ENCODE measurements around the gene ARNT2.

ARNT2 gene

GRCh38 chr15:80465626-80466005, 61.4 kb downstream of the ARNT2 start:
- ATAC-seq = no peak

GRCh38 chr15:80466543-80466942, 62.4 kb downstream of the ARNT2 start:
- TF ChIP-seq CREB5 (CRISPR knock-in tag; IDR thresholded peaks at IDR 0.05; ENCODE audit: low read depth) (no peak), SNAI2 (CRISPR knock-in tag; IDR thresholded peaks at IDR 0.05) (no peak), OSR1 (CRISPR knock-in tag; IDR thresholded peaks at IDR 0.05) (no peak), GLIS3 (CRISPR knock-in tag; IDR thresholded peaks at IDR 0.05) (no peak), TCF4 (CRISPR knock-in tag; IDR thresholded peaks at IDR 0.05; ENCODE audit: borderline replicate concordance) (no peak), TOX (CRISPR knock-in tag; IDR thresholded peaks at IDR 0.05; ENCODE audit: borderline replicate concordance) (no peak), PPARA (CRISPR knock-in tag; IDR thresholded peaks at IDR 0.05; ENCODE audit: borderline replicate concordance) (no peak), CSDC2 (CRISPR knock-in tag; IDR thresholded peaks at IDR 0.05) (no peak), ZFP3 (CRISPR knock-in tag; IDR thresholded peaks at IDR 0.05) (no peak), ESRRG (CRISPR knock-in tag; IDR thresholded peaks at IDR 0.05) (no peak), ZNF8 (CRISPR knock-in tag; IDR thresholded peaks at IDR 0.05) (no peak), RARB (CRISPR knock-in tag; IDR thresholded peaks at IDR 0.05) (no peak), ARNTL (CRISPR knock-in tag; IDR thresholded peaks at IDR 0.05; ENCODE audit: borderline replicate concordance, low read depth) (no peak), ISL1 (CRISPR knock-in tag; IDR thresholded peaks at IDR 0.05) (no peak)
- TF ChIP-seq, protein P1, sequence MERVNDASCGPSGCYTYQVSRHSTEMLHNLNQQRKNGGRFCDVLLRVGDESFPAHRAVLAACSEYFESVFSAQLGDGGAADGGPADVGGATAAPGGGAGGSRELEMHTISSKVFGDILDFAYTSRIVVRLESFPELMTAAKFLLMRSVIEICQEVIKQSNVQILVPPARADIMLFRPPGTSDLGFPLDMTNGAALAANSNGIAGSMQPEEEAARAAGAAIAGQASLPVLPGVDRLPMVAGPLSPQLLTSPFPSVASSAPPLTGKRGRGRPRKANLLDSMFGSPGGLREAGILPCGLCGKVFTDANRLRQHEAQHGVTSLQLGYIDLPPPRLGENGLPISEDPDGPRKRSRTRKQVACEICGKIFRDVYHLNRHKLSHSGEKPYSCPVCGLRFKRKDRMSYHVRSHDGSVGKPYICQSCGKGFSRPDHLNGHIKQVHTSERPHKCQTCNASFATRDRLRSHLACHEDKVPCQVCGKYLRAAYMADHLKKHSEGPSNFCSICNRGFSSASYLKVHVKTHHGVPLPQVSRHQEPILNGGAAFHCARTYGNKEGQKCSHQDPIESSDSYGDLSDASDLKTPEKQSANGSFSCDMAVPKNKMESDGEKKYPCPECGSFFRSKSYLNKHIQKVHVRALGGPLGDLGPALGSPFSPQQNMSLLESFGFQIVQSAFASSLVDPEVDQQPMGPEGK (CRISPR knock-in tag; IDR thresholded peaks at IDR 0.05; ENCODE audit: borderline replicate concordance) = no peak
- TF ChIP-seq, protein P2, sequence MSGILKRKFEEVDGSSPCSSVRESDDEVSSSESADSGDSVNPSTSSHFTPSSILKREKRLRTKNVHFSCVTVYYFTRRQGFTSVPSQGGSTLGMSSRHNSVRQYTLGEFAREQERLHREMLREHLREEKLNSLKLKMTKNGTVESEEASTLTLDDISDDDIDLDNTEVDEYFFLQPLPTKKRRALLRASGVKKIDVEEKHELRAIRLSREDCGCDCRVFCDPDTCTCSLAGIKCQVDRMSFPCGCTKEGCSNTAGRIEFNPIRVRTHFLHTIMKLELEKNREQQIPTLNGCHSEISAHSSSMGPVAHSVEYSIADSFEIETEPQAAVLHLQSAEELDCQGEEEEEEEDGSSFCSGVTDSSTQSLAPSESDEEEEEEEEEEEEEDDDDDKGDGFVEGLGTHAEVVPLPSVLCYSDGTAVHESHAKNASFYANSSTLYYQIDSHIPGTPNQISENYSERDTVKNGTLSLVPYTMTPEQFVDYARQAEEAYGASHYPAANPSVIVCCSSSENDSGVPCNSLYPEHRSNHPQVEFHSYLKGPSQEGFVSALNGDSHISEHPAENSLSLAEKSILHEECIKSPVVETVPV (CRISPR knock-in tag; IDR thresholded peaks at IDR 0.05) = no peak
- TF ChIP-seq, protein P3, sequence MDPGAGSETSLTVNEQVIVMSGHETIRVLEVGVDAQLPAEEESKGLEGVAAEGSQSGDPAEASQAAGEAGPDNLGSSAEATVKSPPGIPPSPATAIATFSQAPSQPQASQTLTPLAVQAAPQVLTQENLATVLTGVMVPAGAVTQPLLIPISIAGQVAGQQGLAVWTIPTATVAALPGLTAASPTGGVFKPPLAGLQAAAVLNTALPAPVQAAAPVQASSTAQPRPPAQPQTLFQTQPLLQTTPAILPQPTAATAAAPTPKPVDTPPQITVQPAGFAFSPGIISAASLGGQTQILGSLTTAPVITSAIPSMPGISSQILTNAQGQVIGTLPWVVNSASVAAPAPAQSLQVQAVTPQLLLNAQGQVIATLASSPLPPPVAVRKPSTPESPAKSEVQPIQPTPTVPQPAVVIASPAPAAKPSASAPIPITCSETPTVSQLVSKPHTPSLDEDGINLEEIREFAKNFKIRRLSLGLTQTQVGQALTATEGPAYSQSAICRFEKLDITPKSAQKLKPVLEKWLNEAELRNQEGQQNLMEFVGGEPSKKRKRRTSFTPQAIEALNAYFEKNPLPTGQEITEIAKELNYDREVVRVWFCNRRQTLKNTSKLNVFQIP (CRISPR knock-in tag; IDR thresholded peaks at IDR 0.05; ENCODE audit: borderline replicate concordance, low read depth) = no peak
- no peak for ATAC-seq

More at GRCh38 chr15:80465626-80466005, 61.4 kb downstream of the ARNT2 start:
- TF ChIP-seq ARNTL (CRISPR knock-in tag; IDR thresholded peaks at IDR 0.05; ENCODE audit: borderline replicate concordance, low read depth) = no peak
- no peak for TF ChIP-seq RARB (CRISPR knock-in tag; IDR thresholded peaks at IDR 0.05)
- no peak for TF ChIP-seq ZFP30 (CRISPR knock-in tag; IDR thresholded peaks at IDR 0.05)
- TF ChIP-seq TCF4 (CRISPR knock-in tag; IDR thresholded peaks at IDR 0.05; ENCODE audit: borderline replicate concordance) = no peak
- TF ChIP-seq TOX (CRISPR knock-in tag; IDR thresholded peaks at IDR 0.05; ENCODE audit: borderline replicate concordance) = no peak
- TF ChIP-seq ZNF8 (CRISPR knock-in tag; IDR thresholded peaks at IDR 0.05) = no peak
- TF ChIP-seq CSDC2 (CRISPR knock-in tag; IDR thresholded peaks at IDR 0.05) = no peak

GRCh38 chr15:80467311-80467714, 63.1 kb downstream of the ARNT2 start:
- no peak for ATAC-seq
- TF ChIP-seq, protein P1 (CRISPR knock-in tag; IDR thresholded peaks at IDR 0.05; ENCODE audit: borderline replicate concordance) = no peak
- TF ChIP-seq, protein P3 (CRISPR knock-in tag; IDR thresholded peaks at IDR 0.05; ENCODE audit: borderline replicate concordance, low read depth) = no peak
